PC-9 (cell line): ENCODE measurements around the gene CDH12. TPM values are rescaled to one million over a fixed set of nuclear protein-coding genes. Genes with fewer than 3 reads are reported as not detected.

ENCODE experiments used
- BruUV-seq: library from RNA; stranded (reverse); fragments of 400-500 nt; replicated peaks from 2 replicates; lab custom pipeline; 2021; lab: Mats Ljungman, UMichigan
- CTCF ChIA-PET: fragments of 300-600 bp; sonication (Branson Sonifier 250); formaldehyde crosslinking; loops from one replicate; lab custom pipeline; 2022; ENCODE audit warnings: antibody characterized with exemption; lab: Charles Lee
- POLR2A ChIA-PET: fragments of 300-600 bp; sonication (Branson Sonifier 250); formaldehyde crosslinking; loops from one replicate; lab custom pipeline; 2022; ENCODE audit warnings: antibody characterized with exemption; ENCODE audit not compliant: unreplicated experiment; lab: Charles Lee
- DNase-seq, 2 experiments: peaks; one replicate each; pipeline versions ENCODE4 v3.0.0 to v3.0.0-alpha.2; 2015 to 2022; ENCODE audit warnings: mixed read lengths in 1 of 2
- H2AFZ ChIP-seq: fragments of 200-600 bp; sonication (generic); 2 replicates; pipeline ENCODE4 v1.8.1; 2017; ENCODE audit warnings: antibody characterized with exemption
- H3F3A ChIP-seq: fragments of 200-600 bp; sonication (generic); 2 replicates; pipeline ENCODE4 v1.8.1; 2017; ENCODE audit warnings: antibody characterized with exemption, mild to moderate bottlenecking, low read depth; ENCODE audit not compliant: insufficient read depth
- H3K27ac ChIP-seq: fragments of 200-600 bp; sonication (generic); 2 replicates; pipeline ENCODE4 v1.6.1; 2016; ENCODE audit warnings: mixed run types
- H3K27me3 ChIP-seq: fragments of 200-600 bp; sonication (generic); 2 replicates; pipeline ENCODE4 v1.6.1; 2016; ENCODE audit warnings: low read depth, mixed run types; ENCODE audit not compliant: insufficient read depth
- H3K36me3 ChIP-seq: fragments of 200-600 bp; sonication (generic); 2 replicates; pipeline ENCODE4 v1.6.1; 2016; ENCODE audit warnings: low read depth, mixed run types
- H3K4me1 ChIP-seq: fragments of 200-600 bp; sonication (generic); replicated peaks from 2 replicates; pipeline ENCODE4 v1.6.1; 2016; ENCODE audit warnings: mixed run types; ENCODE audit not compliant: insufficient read depth
- H3K4me2 ChIP-seq: fragments of 200-600 bp; sonication (generic); 2 replicates; pipeline ENCODE4 v1.6.1; 2017; ENCODE audit warnings: mixed run types
- H3K4me3 ChIP-seq: fragments of 200-600 bp; sonication (generic); 2 replicates; pipeline ENCODE4 v1.6.1; 2016; ENCODE audit warnings: mixed run types
- H3K79me2 ChIP-seq: fragments of 200-600 bp; sonication (generic); 2 replicates; pipeline ENCODE4 v1.6.1; 2017; ENCODE audit warnings: low read depth, mixed run types
- H3K9me2 ChIP-seq: fragments of 200-600 bp; sonication (generic); 2 replicates; pipeline ENCODE4 v1.8.1; 2017; ENCODE audit warnings: mild to moderate bottlenecking; ENCODE audit not compliant: insufficient read depth
- H3K9me3 ChIP-seq: fragments of 200-600 bp; sonication (generic); 2 replicates; pipeline ENCODE4 v1.8.1; 2016; ENCODE audit warnings: low read depth; ENCODE audit not compliant: insufficient read depth
- H4K20me1 ChIP-seq: fragments of 200-600 bp; sonication (generic); 2 replicates; pipeline ENCODE4 v1.8.1; 2017; ENCODE audit not compliant: insufficient read depth
- CTCF ChIP-seq: fragments of 200-600 bp; sonication (generic); conservative IDR thresholded peaks from 2 replicates; pipeline ENCODE4 v1.6.1; 2017; ENCODE audit warnings: mixed run types, antibody characterized with exemption, mild to moderate bottlenecking, moderate library complexity
- EZH2 ChIP-seq: fragments of 200-600 bp; sonication (generic); IDR thresholded peaks from 2 replicates; pipeline ENCODE4 v1.8.0; 2017; ENCODE audit warnings: antibody characterized with exemption, low read depth
- intact Hi-C: fragments of 100-400 bp; cut with micrococcal nuclease; formaldehyde crosslinking; loops from one replicate; pipeline ENCODE4 v1.10.0; 2022; ENCODE audit not compliant: unreplicated experiment
- total RNA-seq: library from RNA; stranded (reverse); gene quantifications from 2 replicates; pipeline ENCODE4 v1.2.3, GENCODE V29; 2021

Gene CDH12
- total RNA-seq, 1 experiment from 2014 or later: not detected

- Histone ChIP-seq H3K27ac (no peak overlapping the region), H3K36me3 (no peaks in the 10 kb centered on the region), H3K4me2 (no peak overlapping the region), H3K4me3 (no peak overlapping the region), H2AFZ (no peak overlapping the region), H3K9me3 (no peaks in the 10 kb centered on the region), H3K9me2 (no peaks in the 10 kb centered on the region), H3K4me1 (no peaks in the 10 kb centered on the region), H3K79me2 (no peaks in the 10 kb centered on the region), H3K27me3 (no peaks in the 10 kb centered on the region), H4K20me1 (0 out of 2 replicates have a peak, but pooled peaks cover 3% of the 10 kb centered on the region), H3F3A (no peaks in the 10 kb centered on the region)
- no TSS peak for BruUV-seq
- no peak for DNase-seq
- intact Hi-C loops: no loop called here
- TF ChIP-seq CTCF: no peak
- TF ChIP-seq EZH2: no peak
- CTCF ChIA-PET: no interaction called here
- POLR2A ChIA-PET: interaction anchor here (0.7 kb wide), 1 partner anchor 131 kb away, joined by 3 read pairs; no protein-coding TSS in a partner anchor
Observed at GRCh38 chr5:22663134-22663533, 190.0 kb downstream of the CDH12 start.

GRCh38 chr5:22662391-22662790 lies 190.8 kb downstream of the CDH12 start:
- H2AFZ ChIP-seq: no peak overlapping the region
- BruUV-seq: no TSS peak
- ChIA-PET CTCF (no interaction called here), POLR2A (no interaction called here)
- no peaks in the 10 kb centered on the region for H3K9me3 ChIP-seq
- no peak overlapping the region for H3K4me3 ChIP-seq
- H3K4me2 ChIP-seq: no peak overlapping the region
- H3K9me2 ChIP-seq: no peaks in the 10 kb centered on the region
- no peaks in the 10 kb centered on the region for H3K36me3 ChIP-seq
- DNase-seq: no peak
- no peaks in the 10 kb centered on the region for H3K79me2 ChIP-seq
- no peaks in the 10 kb centered on the region for H3F3A ChIP-seq
- no peak overlapping the region for H3K27ac ChIP-seq
- no peak for TF ChIP-seq CTCF
- intact Hi-C loops: no loop called here
- H4K20me1 ChIP-seq: no peaks in the 10 kb centered on the region
- H3K4me1 ChIP-seq: no peaks in the 10 kb centered on the region
- no peaks in the 10 kb centered on the region for H3K27me3 ChIP-seq

GRCh38 chr5:22651355-22651754 lies 201.8 kb downstream of the CDH12 start:
- ChIA-PET CTCF (no interaction called here), POLR2A (no interaction called here)
- Histone ChIP-seq H2AFZ (no peak overlapping the region), H3K4me2 (no peak overlapping the region), H3K4me3 (no peak overlapping the region), H3K27ac (no peak overlapping the region), H3K9me2 (no peaks in the 10 kb centered on the region), H3K4me1 (no peaks in the 10 kb centered on the region), H3F3A (no peaks in the 10 kb centered on the region), H4K20me1 (no peaks in the 10 kb centered on the region), H3K27me3 (no peaks in the 10 kb centered on the region), H3K79me2 (no peaks in the 10 kb centered on the region), H3K36me3 (no peaks in the 10 kb centered on the region), H3K9me3 (no peaks in the 10 kb centered on the region)
- BruUV-seq: no TSS peak
- intact Hi-C loops: no loop called here
- DNase-seq: no peak
- TF ChIP-seq EZH2 (no peak), CTCF (no peak)
